K562 (cell line): ENCODE data around the gene CREB3L2. TPM values are rescaled to one million over a fixed set of nuclear protein-coding genes. Genes with fewer than 3 reads are reported as not detected.

Source experiments
- BRCA1 ChIP-seq, 2 experiments: fragments of 450-650 bp in 1 of 2; sonication (generic) in 1 of 2; formaldehyde crosslinking in 1 of 2; IDR thresholded peaks; 2 replicates each; pipeline versions ENCODE4 v1.5.0 to v1.6.1; 2017 to 2020; ENCODE audit warnings: mild to moderate bottlenecking in 1 of 2, missing genetic modification reagents in 1 of 2
- CHD2 ChIP-seq: IDR thresholded peaks from 2 replicates; pipeline ENCODE4 v1.6.1; 2011; ENCODE audit warnings: low read depth, low read length
- ELF4 ChIP-seq: fragments of 450-650 bp; formaldehyde crosslinking; IDR thresholded peaks from 2 replicates; pipeline ENCODE4 v1.4.0; 2022; ENCODE audit warnings: missing genetic modification characterization
- FOS ChIP-seq: IDR thresholded peaks from 3 replicates; pipeline ENCODE4 v1.6.1; 2011; ENCODE audit not compliant: insufficient read length; ENCODE audit errors: extremely low read depth
- FOSL1 ChIP-seq: fragments of 200-800 bp; sonication (Bioruptor generic); conservative IDR thresholded peaks from 2 replicates; pipeline ENCODE4 v1.6.1; 2016; ENCODE audit warnings: missing genetic modification characterization, missing compliant biosample characterization
- JUND ChIP-seq, 2 experiments: IDR thresholded peaks; 2 replicates in 1 of 2; 3 replicates in 1 of 2; pipeline ENCODE4 v1.6.1; 2011; ENCODE audit warnings: borderline replicate concordance in 2 of 2, low read depth in 2 of 2, low read length in 2 of 2, improper control_type of control experiment in 1 of 2, missing biosample characterization in 1 of 2, missing genetic modification characterization in 1 of 2, missing genetic modification reagents in 1 of 2
- MYNN ChIP-seq, 2 experiments: sonication (generic); formaldehyde crosslinking in 1 of 2; IDR thresholded peaks; 2 replicates each; pipeline versions ENCODE4 v1.5.0 to v1.6.1; 2016 to 2020; ENCODE audit warnings: antibody characterized with exemption in 1 of 2, missing genetic modification reagents in 1 of 2
- NCOA1 ChIP-seq: fragments of 450-650 bp; IDR thresholded peaks from 2 replicates; pipeline ENCODE4 v1.6.1; 2016; ENCODE audit warnings: low read depth
- NFE2 ChIP-seq: IDR thresholded peaks from 2 replicates; pipeline ENCODE4 v1.6.1; 2014; ENCODE audit warnings: antibody characterized with exemption, low read depth
- NRF1 ChIP-seq, 2 experiments: fragments of 450-650 bp; IDR thresholded peaks in 1 of 2; conservative IDR thresholded peaks in 1 of 2; 2 replicates each; pipeline ENCODE4 v1.6.1; 2014; ENCODE audit warnings: mild to moderate bottlenecking in 2 of 2
- POLR2B ChIP-seq: fragments of 450-650 bp; IDR thresholded peaks from 2 replicates; pipeline ENCODE4 v1.6.1; 2018; ENCODE audit warnings: low read depth; ENCODE audit not compliant: partially characterized antibody
- RBM25 ChIP-seq: fragments of 200-400 bp; formaldehyde crosslinking; IDR thresholded peaks from 2 replicates; pipeline ENCODE4 v1.6.1; 2018; ENCODE audit warnings: low read length, low read depth, moderate library complexity; ENCODE audit not compliant: severe bottlenecking
- SRF ChIP-seq, 2 experiments: fragments of 250-450, 450-650 bp in 1 of 2; sonication (Bioruptor Pico) in 1 of 2; sonication (generic) in 1 of 2; formaldehyde crosslinking; IDR thresholded peaks; 2 replicates each; pipeline versions ENCODE4 v1.5.0 to v1.5.1; 2020 to 2022; ENCODE audit warnings: mild to moderate bottlenecking in 1 of 2, missing genetic modification reagents in 1 of 2
- TAF1 ChIP-seq: IDR thresholded peaks from 2 replicates; pipeline ENCODE4 v1.6.1; 2011; ENCODE audit warnings: mild to moderate bottlenecking, low read length, moderate library complexity; ENCODE audit not compliant: insufficient read depth, control insufficient read depth, severe bottlenecking; ENCODE audit errors: extremely low read depth
- ZNF146 ChIP-seq: IDR thresholded peaks from one replicate; pipeline ENCODE4 v1.6.1; 2018; ENCODE audit warnings: missing compliant biosample characterization; ENCODE audit not compliant: unreplicated experiment
- ZNF274 ChIP-seq: IDR thresholded peaks from 2 replicates; pipeline ENCODE4 v1.6.1; 2011; ENCODE audit warnings: low read depth, mild to moderate bottlenecking, low read length, moderate library complexity, borderline replicate concordance
- polyA plus RNA-seq, 8 experiments: library from polyadenylated mRNA; depleted of rRNA in 4 of 8; stranded (reverse) in 5 of 8; unstranded in 3 of 8; fragments of >200 nt; fragmentation: Nextera tagmentation in 2 of 8; fragmentation: Illumina TruSeq in 1 of 8; extraction: Ambion mirVana in 2 of 8; extraction: Trizol in 1 of 8; gene quantifications; 2 replicates each; pipeline versions ENCODE4 v1.2.1 to v1.2.3, GENCODE V29; 2011 to 2014; ENCODE audit warnings: inconsistent platforms in 1 of 8, missing spikeins in 1 of 8
- total RNA-seq, 7 experiments: library from RNA; depleted of rRNA in 6 of 7; stranded (reverse); fragments of >200 nt in 6 of 7; fragmentation: Illumina TruSeq in 2 of 7; extraction: Trizol in 2 of 7; gene quantifications; 2 replicates each; pipeline versions ENCODE4 v1.2.1 to v1.2.3, GENCODE V29; 2011 to 2021; ENCODE audit warnings: low replicate concordance in 1 of 7
- TF ChIP-seq, protein P1 (sequence below), 2 experiments: fragments of 450-650 bp in 1 of 2; sonication (generic) in 1 of 2; formaldehyde crosslinking; conservative IDR thresholded peaks; 2 replicates each; pipeline versions ENCODE4 v1.4.0 to v1.8.1; 2020 to 2022; ENCODE audit warnings: mild to moderate bottlenecking in 1 of 2, missing genetic modification reagents in 1 of 2
- TF ChIP-seq, protein P2 (sequence below), 2 experiments: fragments of 450-650 bp in 1 of 2; sonication (generic) in 1 of 2; formaldehyde crosslinking in 1 of 2; IDR thresholded peaks; 2 replicates each; pipeline versions ENCODE4 v1.7.1 to v1.9.0; 2016 to 2022; ENCODE audit warnings: inconsistent platforms in 1 of 2, mild to moderate bottlenecking in 1 of 2, missing genetic modification reagents in 1 of 2

CREB3L2 gene
- total and polyA plus RNA-seq, 9 of the 15 experiments (the other 6 are each of a cell fraction or from before 2014, with no cell fraction given), result 7.1 to 45.6 (median 15.8) TPM

DNA sequence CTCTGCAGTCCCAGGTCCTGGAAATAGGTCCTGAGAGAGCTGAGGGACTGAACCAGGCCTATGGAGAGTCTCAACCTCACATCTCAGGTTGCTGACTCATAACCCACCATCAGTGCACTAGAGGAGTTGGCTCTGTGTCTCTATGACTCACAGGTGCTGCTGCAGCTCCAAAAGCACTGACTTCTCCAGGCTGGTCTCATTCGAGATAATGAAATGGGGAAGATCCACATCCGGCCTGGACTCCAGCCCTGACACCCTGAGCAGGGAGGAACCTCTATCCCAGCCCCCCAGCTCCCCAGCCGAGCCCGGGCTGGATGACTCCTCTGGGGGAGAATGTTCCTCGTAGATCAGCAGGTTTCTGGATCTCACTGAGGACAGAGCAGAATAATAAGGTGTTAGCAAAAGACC, 119.6 kb downstream of the CREB3L2 start (continued):
- peak; percentile 94 for TF ChIP-seq NFE2
- no peak for TF ChIP-seq RBM25
- TF ChIP-seq, protein P1, sequence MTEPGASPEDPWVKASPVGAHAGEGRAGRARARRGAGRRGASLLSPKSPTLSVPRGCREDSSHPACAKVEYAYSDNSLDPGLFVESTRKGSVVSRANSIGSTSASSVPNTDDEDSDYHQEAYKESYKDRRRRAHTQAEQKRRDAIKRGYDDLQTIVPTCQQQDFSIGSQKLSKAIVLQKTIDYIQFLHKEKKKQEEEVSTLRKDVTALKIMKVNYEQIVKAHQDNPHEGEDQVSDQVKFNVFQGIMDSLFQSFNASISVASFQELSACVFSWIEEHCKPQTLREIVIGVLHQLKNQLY (CRISPR knock-in tag; conservative IDR thresholded peaks at IDR 0.05), result no peak
- TF ChIP-seq BRCA1 (IDR thresholded peaks at IDR 0.05), result no peak
- TF ChIP-seq BRCA1 (CRISPR knock-in tag; IDR thresholded peaks at IDR 0.05), result no peak
- TF ChIP-seq POLR2B, result peak; percentile 4
- TF ChIP-seq NCOA1, result peak; percentile 33; the same call in 1 of the 2 replicates
- no peak for TF ChIP-seq ZNF146 (CRISPR knock-in tag)
- 0 out of 2 replicates have a peak, but pooled peaks have one; percentile 12 for TF ChIP-seq MYNN (IDR thresholded peaks at IDR 0.05)
- no peak for TF ChIP-seq MYNN (CRISPR knock-in tag; IDR thresholded peaks at IDR 0.05)
- TF ChIP-seq CHD2, result no peak
- TF ChIP-seq NRF1 (conservative IDR thresholded peaks at IDR 0.05 in 1 of 2, IDR thresholded peaks at IDR 0.05 in 1 of 2), result peak in 1 of 2 experiments; percentile 28; a peak in 2 of 4 replicates
- peak; percentile 98 for TF ChIP-seq FOSL1
- TF ChIP-seq SRF (CRISPR knock-in tag; IDR thresholded peaks at IDR 0.05), result no peak; a peak in 1 of 4 replicates
- TF ChIP-seq, protein P2, sequence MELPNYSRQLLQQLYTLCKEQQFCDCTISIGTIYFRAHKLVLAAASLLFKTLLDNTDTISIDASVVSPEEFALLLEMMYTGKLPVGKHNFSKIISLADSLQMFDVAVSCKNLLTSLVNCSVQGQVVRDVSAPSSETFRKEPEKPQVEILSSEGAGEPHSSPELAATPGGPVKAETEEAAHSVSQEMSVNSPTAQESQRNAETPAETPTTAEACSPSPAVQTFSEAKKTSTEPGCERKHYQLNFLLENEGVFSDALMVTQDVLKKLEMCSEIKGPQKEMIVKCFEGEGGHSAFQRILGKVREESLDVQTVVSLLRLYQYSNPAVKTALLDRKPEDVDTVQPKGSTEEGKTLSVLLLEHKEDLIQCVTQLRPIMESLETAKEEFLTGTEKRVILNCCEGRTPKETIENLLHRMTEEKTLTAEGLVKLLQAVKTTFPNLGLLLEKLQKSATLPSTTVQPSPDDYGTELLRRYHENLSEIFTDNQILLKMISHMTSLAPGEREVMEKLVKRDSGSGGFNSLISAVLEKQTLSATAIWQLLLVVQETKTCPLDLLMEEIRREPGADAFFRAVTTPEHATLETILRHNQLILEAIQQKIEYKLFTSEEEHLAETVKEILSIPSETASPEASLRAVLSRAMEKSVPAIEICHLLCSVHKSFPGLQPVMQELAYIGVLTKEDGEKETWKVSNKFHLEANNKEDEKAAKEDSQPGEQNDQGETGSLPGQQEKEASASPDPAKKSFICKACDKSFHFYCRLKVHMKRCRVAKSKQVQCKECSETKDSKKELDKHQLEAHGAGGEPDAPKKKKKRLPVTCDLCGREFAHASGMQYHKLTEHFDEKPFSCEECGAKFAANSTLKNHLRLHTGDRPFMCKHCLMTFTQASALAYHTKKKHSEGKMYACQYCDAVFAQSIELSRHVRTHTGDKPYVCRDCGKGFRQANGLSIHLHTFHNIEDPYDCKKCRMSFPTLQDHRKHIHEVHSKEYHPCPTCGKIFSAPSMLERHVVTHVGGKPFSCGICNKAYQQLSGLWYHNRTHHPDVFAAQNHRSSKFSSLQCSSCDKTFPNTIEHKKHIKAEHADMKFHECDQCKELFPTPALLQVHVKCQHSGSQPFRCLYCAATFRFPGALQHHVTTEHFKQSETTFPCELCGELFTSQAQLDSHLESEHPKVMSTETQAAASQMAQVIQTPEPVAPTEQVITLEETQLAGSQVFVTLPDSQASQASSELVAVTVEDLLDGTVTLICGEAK (IDR thresholded peaks at IDR 0.05), result peak; percentile 45; the same call in 1 of the 2 replicates
- TF ChIP-seq, protein P2 (CRISPR knock-in tag; IDR thresholded peaks at IDR 0.05), result 0 out of 2 replicates have a peak, but pooled peaks have one; percentile 22
- TF ChIP-seq JUND (IDR thresholded peaks at IDR 0.05; ENCODE audit: borderline replicate concordance, low read depth, low read length), result peak; percentile 96
- peak; percentile 95; the same call in 2 of the 3 replicates for TF ChIP-seq JUND (tag; IDR thresholded peaks at IDR 0.05; ENCODE audit: borderline replicate concordance, low read depth, low read length)
- no peak for TF ChIP-seq ELF4
- no peak for TF ChIP-seq ZNF274
- peak; percentile 23 for TF ChIP-seq TAF1
- TF ChIP-seq FOS, result peak; percentile 70
